HG03378 (cell line): ENCODE measurements around the gene PCDH9.

ENCODE experiments used
- ATAC-seq: cut with Tn5 transposase; IDR thresholded peaks from one replicate; pipeline ENCODE4 v1.9.1; 2021; ENCODE audit warnings: mild to moderate bottlenecking, moderate library complexity; ENCODE audit not compliant: unreplicated experiment

The PCDH9 gene

GRCh38 chr13:66992719-66993118 is 237.4 kb downstream of the PCDH9 start:
- ATAC-seq, result no peak

GRCh38 chr13:66992183-66992582 is 238.0 kb downstream of the PCDH9 start:
- ATAC-seq, result no peak

- ATAC-seq, result no peak
These were observed 245.9 kb downstream of the PCDH9 start for GRCh38 chr13:66984241-66984640.

GRCh38 chr13:66981912-66982311 is 248.2 kb downstream of the PCDH9 start:
- ATAC-seq, result no peak

DNA sequence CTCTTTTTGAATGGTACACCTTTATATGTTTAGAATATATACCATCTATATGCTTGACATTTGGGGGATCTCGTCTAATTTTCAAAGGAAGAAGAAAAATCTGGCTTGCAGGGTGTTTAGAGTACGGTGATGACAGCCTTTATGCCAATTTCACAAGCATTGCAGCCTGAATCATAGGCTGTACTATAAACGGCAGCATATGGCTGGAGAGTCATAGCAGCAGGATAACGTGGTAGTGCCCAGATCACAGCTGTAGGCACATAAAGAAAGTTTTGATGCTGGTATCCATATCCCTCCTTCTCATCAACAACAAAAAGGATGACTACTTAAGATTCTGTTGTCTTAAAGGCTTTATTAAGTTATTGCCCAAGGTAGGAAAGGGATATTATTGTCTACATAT is 253.0 kb downstream of the PCDH9 start:
- no peak for ATAC-seq

- no peak for ATAC-seq
These were observed 255.2 kb downstream of the PCDH9 start for GRCh38 chr13:66974889-66975288.

GRCh38 chr13:66974174-66974573 is 256.0 kb downstream of the PCDH9 start:
- ATAC-seq, result no peak

GRCh38 chr13:66972659-66973058 is 257.5 kb downstream of the PCDH9 start:
- no peak for ATAC-seq

DNA sequence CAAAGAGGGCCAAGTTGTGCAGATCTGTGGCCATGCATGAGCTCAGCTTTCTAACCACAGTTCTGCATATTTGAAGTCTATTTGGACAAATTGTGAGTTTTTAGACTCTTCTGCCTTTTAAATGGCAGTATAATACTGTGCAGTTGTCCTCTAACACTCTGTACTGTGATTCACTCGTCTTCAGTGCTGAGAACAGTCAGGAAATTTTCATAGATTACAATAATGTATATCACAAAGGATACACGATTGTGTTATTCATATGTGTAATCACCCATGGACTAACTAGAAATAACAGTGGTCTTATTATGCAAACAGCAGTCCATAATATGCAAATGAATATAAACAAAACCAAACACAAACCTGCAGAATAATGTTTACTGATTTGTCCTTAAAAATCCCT is 259.1 kb downstream of the PCDH9 start:
- no peak for ATAC-seq

- ATAC-seq, result no peak
These were observed 260.8 kb downstream of the PCDH9 start for GRCh38 chr13:66969291-66969690.

DNA sequence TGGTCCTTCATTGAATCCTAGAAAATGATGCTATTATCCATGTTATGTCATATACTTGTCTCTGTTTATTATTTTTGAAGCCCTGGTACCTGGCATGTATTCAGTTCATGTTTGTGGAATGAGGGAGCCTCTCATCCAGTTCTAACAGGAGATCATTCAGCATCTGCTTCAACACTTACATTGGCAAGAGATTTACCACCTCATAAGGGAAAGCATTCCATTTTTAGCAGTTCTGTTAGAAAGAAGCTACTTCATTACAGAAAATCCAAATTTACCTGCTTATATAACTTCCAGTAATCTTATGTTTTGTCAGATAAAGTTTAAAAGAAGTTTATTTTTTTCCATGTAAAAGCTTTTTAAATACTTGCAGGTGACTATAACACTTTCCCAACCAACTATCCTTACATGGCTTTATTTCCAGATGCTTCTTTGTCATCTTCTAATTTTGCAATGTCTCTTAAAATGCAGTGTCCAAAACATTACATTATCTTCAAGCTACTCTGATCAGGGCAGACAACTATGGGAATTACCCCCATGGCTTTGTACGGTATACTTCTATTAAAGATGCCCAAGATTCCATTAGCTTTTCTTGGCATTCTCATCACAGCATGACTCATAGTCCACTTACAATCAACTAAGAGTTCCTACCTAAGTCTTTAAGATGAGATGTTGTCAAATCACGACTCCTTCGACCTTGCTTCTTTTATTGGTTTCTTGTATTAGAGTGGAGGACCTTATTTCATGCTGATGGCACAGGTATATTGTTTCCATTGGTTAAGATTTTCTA is 262.1 kb downstream of the PCDH9 start:
- no peak for ATAC-seq

DNA sequence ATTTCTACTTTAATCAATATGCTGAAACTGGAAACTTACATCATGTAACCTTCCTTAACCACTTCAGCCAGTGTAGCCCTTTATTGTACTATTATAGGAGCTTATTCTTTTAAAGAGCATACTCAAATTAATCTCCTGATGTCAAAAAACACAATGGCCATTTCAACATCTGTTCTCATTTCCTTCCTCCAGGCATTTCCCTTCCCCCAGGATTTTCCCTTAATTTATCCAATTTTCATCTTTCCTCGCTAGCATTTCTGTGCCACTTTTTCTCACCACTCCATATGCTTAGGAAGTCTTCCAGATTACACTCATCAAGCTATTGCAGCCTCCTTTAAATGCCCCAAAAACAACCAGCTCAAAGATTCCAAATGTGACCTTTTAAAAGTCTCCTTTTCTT is 265.0 kb downstream of the PCDH9 start:
- ATAC-seq, result no peak

GRCh38 chr13:66962953-66963352 is 267.2 kb downstream of the PCDH9 start:
- no peak for ATAC-seq

DNA sequence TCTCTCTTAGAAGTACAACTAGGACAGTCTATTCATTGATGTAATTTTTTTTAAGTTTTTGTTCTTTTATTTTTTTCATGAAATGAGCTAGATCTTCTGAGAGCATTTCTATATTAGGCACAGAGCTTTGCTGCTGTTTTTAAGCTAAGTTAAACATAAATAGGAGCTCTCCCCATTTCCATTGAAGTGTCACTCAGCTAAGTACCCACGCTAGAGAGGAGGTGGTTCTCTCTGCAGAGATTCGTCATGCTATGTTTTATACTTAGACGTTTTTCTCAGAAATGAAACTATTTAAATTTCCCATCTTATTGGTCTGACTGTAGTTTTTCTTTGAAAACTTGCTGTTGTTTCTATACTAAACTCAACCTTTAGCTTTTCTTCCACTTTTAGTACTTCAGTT is 271.5 kb downstream of the PCDH9 start:
- peak; percentile 92 for ATAC-seq

GRCh38 chr13:66952507-66952906 is 277.6 kb downstream of the PCDH9 start:
- ATAC-seq, result no peak

GRCh38 chr13:66951426-66951825 is 278.7 kb downstream of the PCDH9 start:
- no peak for ATAC-seq

DNA sequence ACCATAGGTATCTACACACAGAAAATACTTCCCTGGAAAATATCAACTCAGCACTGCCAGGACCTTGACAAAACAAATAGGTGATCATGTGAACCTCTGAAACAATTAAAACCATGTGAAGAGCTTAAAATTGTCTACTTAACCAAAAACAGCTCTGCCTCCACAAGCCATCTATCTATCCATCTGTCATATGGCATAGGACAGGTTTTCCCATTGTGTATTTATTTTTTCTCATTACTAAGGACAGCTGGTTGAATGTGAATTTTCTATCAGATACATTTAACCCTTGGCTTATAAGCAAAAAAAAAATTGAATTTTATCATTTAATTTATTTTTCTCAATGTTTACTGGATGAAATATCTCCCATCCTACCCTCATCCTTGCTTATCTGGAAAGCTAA is 279.5 kb downstream of the PCDH9 start:
- no peak for ATAC-seq

DNA sequence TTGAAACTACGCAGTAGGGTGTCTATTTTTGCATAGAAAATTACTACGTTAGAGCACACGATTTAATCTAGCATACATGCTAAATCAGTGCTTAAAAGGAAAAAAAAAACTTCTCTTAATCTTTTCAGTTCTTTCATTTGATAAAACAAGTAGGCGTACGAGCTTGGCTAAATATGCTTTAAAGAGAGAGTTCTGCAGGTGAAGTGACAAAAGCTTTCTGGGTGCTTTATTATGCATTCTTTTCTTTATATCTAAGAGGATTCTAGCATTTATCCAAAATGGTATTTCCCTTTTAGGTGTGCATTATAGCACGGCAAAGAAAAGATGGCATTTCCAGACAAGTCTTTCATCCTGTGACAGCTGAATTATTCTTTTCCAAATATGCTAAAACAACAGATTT is 281.2 kb downstream of the PCDH9 start:
- no peak for ATAC-seq

DNA sequence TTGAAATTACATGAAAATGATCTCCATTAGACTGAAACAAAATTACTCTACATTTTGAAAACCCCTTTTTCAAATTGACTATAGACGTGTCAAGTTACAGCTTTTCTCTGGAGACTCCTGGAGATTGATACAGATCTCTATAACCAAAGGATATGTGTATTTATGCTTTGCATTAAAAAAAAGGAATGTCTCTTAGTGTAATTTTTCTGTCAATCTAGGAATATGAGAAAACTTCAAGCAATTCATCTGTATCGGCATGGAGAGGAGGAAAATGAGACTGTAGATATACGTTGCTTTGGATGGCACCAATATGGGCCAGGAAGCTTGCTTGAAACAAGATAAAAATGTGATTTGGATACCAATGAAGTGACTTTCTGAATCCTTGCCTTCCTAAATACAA is 286.6 kb downstream of the PCDH9 start:
- no peak for ATAC-seq

DNA sequence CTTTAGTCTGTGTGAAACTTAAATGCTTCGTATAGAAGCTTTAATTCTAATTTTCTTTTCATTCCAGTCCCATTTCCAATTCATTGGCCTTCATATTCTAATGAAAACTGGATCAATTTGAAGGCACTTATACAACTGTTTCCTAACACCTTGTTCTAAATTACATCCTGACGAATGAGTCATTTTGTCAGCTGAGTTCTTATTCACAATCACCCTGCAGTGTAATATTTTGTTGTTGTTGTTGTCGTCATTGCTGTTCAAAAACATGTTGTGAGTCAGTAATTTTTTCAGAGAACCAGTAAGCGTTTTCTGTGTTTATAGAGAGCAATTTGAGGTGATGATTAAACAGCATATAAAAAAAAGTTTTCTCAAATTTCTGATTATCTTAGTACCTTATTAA is 290.0 kb downstream of the PCDH9 start:
- no peak for ATAC-seq

DNA sequence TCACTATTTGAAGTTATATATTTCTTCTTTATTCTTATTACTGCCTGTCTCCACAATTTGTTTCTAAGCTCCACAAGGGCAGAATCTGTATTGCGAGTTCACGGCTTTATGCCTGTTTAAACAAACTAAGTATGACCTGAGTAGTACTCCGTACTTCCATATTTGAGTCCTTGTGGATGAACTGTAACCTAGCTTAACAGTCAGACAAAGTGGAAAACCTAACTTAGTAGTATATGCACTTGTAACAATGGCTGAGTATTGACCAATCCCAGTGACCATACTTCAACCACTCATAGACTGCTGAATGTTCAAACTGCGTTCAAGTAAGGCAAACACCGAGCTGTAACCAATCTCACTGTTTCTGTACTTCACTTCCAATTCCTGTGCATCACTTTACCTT is 292.7 kb downstream of the PCDH9 start:
- no peak for ATAC-seq

DNA sequence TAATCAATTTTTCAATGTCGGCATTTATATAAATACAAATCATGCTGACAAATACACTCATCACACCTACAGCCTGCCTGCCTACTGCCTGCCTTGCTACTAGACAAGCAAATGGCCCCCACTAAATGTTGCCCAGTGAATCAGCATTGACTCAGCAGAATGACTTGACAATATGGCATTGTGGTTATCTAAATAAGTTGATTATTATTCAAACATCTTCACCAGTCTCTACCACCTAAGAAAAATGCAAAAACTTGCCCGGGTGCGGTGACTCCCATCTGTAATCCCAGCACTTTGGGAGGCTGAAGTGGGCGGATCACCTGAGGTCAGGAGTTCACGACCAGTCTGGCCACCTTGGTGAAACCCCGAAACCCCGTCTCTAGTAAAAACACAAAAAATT is 296.1 kb downstream of the PCDH9 start:
- no peak for ATAC-seq

DNA sequence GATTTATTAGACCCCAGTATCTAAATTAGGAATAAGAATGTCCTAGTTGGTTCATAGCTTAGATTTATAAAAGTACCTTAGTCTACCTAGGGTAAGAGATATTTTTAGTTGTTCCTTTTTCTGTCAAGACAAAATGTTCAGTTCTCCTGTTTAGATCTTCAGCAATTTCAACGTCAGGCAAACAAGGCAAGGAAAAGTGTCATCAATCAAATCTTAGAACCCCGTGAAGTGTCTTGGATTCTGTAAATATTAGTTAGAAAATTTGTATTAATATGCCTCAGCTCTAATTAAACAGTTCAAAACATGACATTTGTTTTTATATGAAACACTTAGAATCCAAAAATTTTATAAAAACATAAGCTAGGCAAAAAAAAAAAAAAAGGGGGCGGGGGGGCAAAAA is 296.6 kb downstream of the PCDH9 start:
- no peak for ATAC-seq
